Measurements from ENCODE around the gene USP17L24.
"Not testable (repeated sequence)": the region's sequence is repeated elsewhere in the genome, so short reads cannot be mapped to it uniquely, and the experiment has no call there.

Gene USP17L24

GRCh38 chr4:9324865-9325264, at the start of gene USP17L24:
Gene USP17L24 (plus strand): TSS chr4:9325165. CDS start chr4:9325165, 0 bp downstream.
- DNase-seq (ENCODE audit: low spot score), result not testable (repeated sequence)

- DNase-seq (ENCODE audit: low spot score), result not testable (repeated sequence)
Measured at GRCh38 chr4:9324191-9324590, 774 bp upstream of the USP17L24 start.

- DNase-seq (ENCODE audit: low spot score), result not testable (repeated sequence)
Measured at GRCh38 chr4:9329611-9330010, 4.6 kb downstream of the USP17L24 start, which contains the start of gene USP17L25. Gene USP17L25 (plus strand): TSS chr4:9329911. CDS start chr4:9329911, 0 bp downstream.

GRCh38 chr4:9334358-9334757, 9.4 kb downstream of the USP17L24 start, which contains the start of gene USP17L26:
Gene USP17L26 (plus strand): TSS chr4:9334658. CDS start chr4:9334658, 0 bp downstream.
- DNase-seq (ENCODE audit: low spot score), result not testable (repeated sequence)

GRCh38 chr4:9339103-9339502, 14.1 kb downstream of the USP17L24 start, which contains the start of gene USP17L5:
Gene USP17L5 (plus strand): TSS chr4:9339403. CDS start chr4:9339403, 0 bp downstream.
- not testable (repeated sequence) for DNase-seq (ENCODE audit: low spot score)

GRCh38 chr4:9343848-9344247, 18.9 kb downstream of the USP17L24 start, which contains the start of gene USP17L27:
Gene USP17L27 (plus strand): TSS chr4:9344148. CDS start chr4:9344148, 0 bp downstream.
- DNase-seq (ENCODE audit: low spot score), result not testable (repeated sequence)

- DNase-seq (ENCODE audit: low spot score), result not testable (repeated sequence)
Measured at GRCh38 chr4:9348593-9348992, 23.6 kb downstream of the USP17L24 start, which contains the start of gene USP17L28. Gene USP17L28 (plus strand): TSS chr4:9348893. CDS start chr4:9348893, 0 bp downstream.

- not testable (repeated sequence) for DNase-seq (ENCODE audit: low spot score)
Measured at GRCh38 chr4:9350866-9351265, 25.9 kb downstream of the USP17L24 start.

- not testable (repeated sequence) for DNase-seq (ENCODE audit: low spot score)
Measured at GRCh38 chr4:9353338-9353737, 28.4 kb downstream of the USP17L24 start, which contains the start of gene USP17L29. Gene USP17L29 (plus strand): TSS chr4:9353638. CDS start chr4:9353638, 0 bp downstream.

GRCh38 chr4:9362829-9363228, 37.9 kb downstream of the USP17L24 start, which contains the start of gene USP17L30:
Gene USP17L30 (plus strand): TSS chr4:9363129. CDS start chr4:9363129, 0 bp downstream.
- DNase-seq (ENCODE audit: low spot score), result not testable (repeated sequence)

All from AG08395 (cell line).